ENCODE data around the gene CKAP2.
"Not testable (repeated sequence)": the region's sequence is repeated elsewhere in the genome, so short reads cannot be mapped to it uniquely, and the experiment has no call there.

CKAP2 gene, protein sequence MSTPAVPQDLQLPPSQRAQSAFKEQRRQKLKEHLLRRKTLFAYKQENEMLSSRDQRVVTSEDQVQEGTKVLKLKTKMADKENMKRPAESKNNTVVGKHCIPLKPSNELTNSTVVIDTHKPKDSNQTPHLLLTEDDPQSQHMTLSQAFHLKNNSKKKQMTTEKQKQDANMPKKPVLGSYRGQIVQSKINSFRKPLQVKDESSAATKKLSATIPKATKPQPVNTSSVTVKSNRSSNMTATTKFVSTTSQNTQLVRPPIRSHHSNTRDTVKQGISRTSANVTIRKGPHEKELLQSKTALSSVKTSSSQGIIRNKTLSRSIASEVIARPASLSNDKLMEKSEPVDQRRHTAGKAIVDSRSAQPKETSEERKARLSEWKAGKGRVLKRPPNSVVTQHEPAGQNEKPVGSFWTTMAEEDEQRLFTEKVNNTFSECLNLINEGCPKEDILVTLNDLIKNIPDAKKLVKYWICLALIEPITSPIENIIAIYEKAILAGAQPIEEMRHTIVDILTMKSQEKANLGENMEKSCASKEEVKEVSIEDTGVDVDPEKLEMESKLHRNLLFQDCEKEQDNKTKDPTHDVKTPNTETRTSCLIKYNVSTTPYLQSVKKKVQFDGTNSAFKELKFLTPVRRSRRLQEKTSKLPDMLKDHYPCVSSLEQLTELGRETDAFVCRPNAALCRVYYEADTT

DNA sequence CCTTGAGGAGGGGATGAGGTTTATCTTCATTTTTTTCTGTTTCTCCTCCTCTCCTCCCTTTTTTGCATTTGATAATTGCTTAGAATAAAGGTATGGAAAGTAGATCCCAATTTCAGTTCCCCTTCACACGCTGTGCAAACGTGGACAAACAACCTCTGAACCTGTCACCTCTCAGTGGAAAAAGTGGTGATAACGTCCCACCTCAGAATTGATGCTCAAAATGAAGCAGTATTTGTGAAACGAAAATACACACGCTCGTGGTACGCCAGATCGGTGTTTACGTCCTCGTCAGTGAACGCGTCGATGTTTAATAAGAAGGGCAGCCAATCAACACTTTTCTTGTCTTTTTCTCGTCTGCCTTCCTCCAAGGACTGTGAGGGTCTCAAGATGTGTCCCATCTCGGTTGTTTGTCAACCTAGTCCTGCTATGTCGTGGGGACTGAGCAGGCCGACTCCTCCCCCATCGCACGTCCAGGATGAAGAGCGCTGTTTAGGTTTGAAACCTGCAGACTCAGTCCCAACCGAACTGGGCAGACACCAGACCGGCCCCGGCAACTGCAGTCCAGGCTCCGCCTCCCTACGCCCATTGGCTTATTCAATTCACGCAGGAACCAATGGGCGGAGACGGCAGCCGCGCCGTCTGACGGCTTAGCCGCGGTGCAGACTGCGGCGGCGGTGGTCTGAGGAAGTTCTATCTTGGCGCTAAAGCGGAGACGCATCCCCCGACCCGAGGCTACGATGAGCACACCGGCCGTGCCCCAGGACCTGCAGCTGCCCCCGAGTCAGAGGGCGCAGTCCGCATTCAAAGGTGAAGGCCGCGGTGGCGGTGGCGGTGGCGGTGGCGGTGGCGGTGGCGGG lies at the start of gene CKAP2:
Gene CKAP2, plus strand, starts transcription at position 659 of the 857 bp plus-strand sequence. Its CDS starts 79 bp downstream, at position 738.
- peak; percentile 99 for DNase-seq

DNA sequence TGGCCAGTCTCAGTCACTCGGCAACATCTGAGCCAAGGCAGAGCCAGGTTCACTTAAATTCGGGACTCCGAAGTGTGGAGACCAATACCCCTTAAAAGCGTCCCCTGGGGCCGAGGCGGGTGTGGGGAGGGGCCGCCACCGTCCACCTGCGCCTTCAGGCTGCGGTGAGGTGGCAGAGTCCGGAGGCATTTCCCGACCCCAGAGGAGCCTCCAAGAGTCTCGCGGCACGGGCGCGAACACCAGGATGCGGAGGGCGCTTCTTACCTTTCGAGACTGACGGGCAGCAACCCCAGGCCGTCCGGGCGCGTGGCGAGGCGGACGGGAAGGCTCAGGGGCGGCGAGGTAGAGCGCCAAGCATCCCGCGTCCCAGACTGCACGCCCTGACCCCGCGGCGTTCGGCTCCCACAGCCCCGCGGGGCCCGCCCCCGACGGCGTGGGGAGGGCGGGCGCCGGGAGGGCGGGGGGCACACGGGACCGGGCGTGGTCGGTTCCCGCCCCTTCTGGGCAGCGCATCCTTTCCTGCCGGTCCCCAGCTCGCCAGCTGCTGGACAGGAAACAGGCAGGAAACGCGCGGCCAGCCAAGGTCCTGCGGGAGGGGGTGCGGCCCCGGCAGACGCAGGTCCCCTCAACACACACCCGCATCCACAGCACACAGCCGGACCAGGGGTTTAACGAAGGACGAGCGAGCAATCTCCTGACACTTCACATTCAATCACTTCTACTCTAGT lies 49.3 kb upstream of the CKAP2 start, which contains the start of gene THSD1:
Gene THSD1, minus strand, starts transcription at position 406 of the 728 bp plus-strand sequence. CDS start 3,572 bp downstream, outside the sequence.
- DNase-seq: no peak

GRCh38 chr13:52406629-52407028 lies 48.6 kb upstream of the CKAP2 start:
- DNase-seq: no peak

DNA sequence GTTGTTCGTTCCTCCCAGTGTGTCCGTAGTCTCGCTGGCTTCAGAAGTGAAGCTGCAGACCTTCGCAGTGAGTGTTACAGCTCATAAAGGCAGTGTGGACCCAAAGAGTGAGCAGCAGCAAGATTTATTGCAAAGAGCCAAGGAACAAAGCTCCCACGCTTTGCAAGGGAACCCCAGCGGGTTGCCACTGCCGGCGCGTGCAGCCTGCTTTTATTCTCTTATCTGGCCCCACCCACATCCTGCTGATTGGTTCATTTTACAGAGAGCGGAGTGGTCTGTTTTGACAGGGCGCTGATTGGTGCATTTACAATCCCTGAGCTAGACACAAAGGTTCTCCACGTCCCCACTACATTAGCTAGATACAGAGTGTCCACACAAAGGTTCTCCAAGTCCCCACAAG lies 47.8 kb upstream of the CKAP2 start:
- not testable (repeated sequence) for DNase-seq

- not testable (repeated sequence) for DNase-seq
These were observed 47.1 kb upstream of the CKAP2 start for GRCh38 chr13:52408071-52408658.

- no peak for DNase-seq
These were observed 43.6 kb upstream of the CKAP2 start for GRCh38 chr13:52411629-52412028.

DNA sequence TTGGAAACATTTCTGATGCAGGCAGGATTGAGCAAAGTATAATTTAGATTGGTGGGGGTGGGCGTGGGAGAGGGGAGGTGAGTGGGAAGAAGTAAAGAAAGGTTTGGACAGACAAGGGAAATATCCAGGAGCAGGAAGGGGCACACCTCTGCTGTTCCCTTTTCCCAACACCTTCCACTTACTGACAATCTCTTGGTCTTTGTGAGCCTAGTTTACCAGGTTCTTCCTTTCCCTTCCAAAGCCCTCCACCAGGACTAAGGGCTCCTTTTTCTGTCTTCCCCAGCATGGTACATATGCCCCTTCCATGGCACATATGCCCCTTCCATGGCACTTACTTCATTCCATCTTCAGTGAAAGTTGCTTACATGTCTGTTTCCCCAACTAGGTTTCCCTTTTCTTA lies 43.1 kb upstream of the CKAP2 start:
- DNase-seq: no peak

DNA sequence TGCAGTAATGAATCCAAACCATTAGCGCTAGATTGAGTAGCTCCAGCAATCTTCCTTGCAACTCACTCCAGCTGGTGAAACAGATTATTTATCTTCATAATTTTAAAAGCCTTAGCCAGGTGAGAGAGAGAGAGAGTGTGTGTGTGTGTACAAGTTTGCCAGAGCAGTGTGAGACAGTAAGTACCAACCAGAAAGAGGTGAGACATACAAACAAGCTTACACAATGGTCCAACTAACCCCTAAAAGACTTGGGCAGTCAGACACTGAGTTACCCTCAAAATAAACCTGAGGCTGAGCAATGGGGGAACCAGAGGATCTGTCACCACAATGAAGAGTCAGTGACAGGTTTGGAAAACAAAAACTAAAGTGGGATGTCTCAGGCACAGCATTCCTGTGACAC lies 41.2 kb upstream of the CKAP2 start:
- DNase-seq: no peak

DNA sequence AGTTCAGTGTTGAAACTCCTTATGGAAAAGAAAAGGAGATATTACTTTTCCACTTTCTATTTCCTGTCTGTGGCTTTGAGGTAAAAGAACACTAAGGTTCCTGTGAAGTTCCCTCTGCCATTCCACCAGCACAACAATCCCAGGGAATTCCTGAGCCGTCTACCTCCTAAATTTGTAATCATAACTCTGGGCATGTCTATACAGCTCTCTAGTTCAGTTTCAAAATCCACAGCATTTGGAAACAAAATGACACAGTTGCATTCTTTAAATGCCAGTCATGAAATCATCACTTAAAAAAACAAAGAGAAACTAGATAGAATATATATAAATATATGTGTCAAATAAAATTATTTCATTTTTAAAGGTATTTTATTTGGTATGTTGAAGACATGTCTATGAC lies 40.3 kb upstream of the CKAP2 start:
- DNase-seq: no peak

DNA sequence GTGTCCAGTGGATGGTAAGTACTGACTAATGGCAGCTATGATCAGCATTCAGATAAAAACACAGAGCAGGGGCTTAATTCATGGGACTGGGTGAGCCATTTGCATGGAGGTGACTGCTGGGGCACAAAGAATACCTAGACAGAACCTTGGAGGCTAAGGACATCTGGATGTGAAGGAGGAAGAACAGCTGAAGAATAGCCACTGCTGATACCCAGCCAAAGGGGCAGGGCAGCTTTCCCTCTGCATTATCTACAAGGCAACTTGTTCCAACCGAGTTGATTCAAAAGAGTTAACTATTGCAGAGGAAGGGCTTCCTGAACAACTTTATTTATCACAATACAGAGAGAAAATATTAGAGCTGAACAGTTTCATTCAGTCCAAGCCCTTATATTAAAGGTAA lies 36.2 kb upstream of the CKAP2 start:
- DNase-seq: no peak

DNA sequence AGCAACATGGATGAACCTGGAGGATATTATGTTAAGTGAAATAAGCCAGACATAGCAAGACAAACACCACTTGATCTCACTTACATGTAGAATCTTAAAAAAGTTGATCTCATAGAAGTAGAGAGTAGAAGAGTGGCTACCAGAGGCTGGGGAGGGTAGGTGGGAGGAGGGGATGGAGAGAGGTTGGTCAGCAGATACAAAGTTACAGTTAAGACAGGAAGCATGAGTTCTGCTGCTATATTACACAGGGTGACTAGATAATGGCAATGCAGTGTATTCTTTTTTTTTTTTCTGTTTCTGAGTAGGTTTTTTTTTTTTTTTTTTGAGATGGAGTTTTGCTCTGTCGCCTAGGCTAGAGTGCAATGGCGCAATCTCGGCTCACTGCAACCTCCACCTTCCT lies 34.1 kb upstream of the CKAP2 start:
- no peak for DNase-seq

- DNase-seq: peak; percentile 19
These were observed 27.0 kb upstream of the CKAP2 start for GRCh38 chr13:52428295-52428694.

DNA sequence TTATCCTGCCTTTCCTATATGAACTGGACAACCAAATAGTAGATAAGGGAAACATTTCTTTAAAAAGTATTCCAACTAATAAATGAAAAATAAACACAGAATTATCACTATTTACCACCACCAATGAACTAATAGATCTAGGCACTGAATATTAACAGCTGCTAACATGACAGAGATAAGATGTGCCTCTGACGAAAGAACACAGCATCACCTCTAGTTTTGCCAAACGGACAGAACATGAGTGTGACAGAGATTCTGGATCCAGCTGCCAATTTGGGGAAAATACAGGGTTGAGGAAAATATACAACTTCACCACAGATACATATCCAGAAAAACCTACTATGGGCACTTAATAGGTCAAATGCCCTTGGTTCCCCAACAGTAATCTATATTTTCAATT lies 22.8 kb upstream of the CKAP2 start:
- no peak for DNase-seq

- DNase-seq: no peak
These were observed 9.0 kb upstream of the CKAP2 start for GRCh38 chr13:52446265-52446664.

- no peak for DNase-seq
These were observed 7.9 kb upstream of the CKAP2 start for GRCh38 chr13:52447354-52447753.

GRCh38 chr13:52447815-52448552 lies 7.3 kb upstream of the CKAP2 start:
- no peak for DNase-seq

DNA sequence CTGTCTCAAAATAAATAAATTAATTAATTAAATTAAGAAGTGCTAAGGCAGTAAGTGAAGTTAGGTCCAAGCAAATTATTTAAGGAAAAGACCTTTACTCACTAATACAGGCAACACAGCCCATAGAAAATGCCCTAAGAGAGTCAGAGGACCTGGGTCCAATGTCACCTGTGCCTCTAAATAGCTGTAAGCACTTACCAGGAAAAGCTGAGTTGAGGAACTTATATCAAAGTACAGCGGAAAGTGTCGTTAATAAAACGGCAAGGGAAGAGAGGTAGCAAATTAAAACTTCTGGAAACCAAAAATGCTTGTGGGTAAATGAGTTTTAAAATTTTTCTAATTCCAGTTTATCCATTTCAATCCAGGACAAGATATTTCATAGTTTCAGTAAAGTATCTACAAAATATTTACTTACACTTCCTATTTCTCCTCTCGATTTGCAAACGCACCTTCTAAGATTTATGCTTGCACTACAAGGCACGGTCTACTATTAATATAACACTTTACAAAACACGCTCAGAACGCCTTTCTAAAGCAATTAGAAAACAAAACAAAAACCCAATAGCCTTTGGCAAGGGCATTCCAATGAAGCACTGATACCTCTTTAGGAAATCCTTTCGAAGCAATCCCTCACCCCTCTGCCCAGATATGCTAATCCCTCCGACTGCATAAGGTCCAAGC lies 5.8 kb upstream of the CKAP2 start:
- no peak for DNase-seq

GRCh38 chr13:52450012-52450792 lies 5.1 kb upstream of the CKAP2 start, which contains the start of gene VPS36:
Gene VPS36, minus strand, starts transcription at chr13:52450634. Its CDS starts 40 bp downstream, at chr13:52450594.
- peak; percentile 98 for DNase-seq

DNA sequence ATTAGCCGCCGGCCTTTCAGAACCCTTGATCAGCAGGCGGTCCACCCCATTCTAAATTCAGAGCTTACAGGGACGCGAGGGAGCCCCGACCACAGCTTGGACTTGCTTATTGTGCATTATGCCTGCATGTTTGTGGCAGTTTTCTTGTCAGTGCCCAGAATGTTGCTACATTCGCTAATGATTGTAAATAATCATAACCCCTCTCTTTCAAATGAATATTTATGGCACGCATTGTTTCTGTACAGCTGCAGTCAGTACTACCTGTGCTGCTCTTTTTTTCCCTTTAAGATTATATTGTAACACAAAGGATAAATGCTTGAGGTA lies 4.5 kb upstream of the CKAP2 start:
- DNase-seq: no peak

All from GDM1 (cell line).